SK-N-SH (cell line): ENCODE measurements around the gene KRT222. TPM values are rescaled to one million over a fixed set of nuclear protein-coding genes. Genes with fewer than 3 reads are reported as not detected.
A peak's percentile ranks its signal among the peaks of the same experiment; 100 is the strongest.

ENCODE experiments used
- CTCF ChIA-PET: fragments of 300-600, 350-600 bp; formaldehyde crosslinking; extraction: SDS; loops from one replicate; lab custom pipeline; 2021; lab: Yijun Ruan, JAX
- POLR2A ChIA-PET: fragments of 350-600 bp; sonication (Branson Sonifier 250); formaldehyde crosslinking; extraction: SDS; loops from one replicate; lab custom pipeline; 2020; ENCODE audit warnings: antibody characterized with exemption, inconsistent platforms; lab: Yijun Ruan, JAX
- DNase-seq: peaks from one replicate; pipeline ENCODE4 v3.0.0; 2012
- H2AFZ ChIP-seq: fragments of 200-600 bp; sonication (generic); 2 replicates; pipeline ENCODE4 v1.8.1; 2016; ENCODE audit warnings: antibody characterized with exemption, mild to moderate bottlenecking, low read depth
- H3F3A ChIP-seq: fragments of 200-600 bp; sonication (generic); replicated peaks from 2 replicates; pipeline ENCODE3; 2016; ENCODE audit warnings: antibody characterized with exemption, mild to moderate bottlenecking; ENCODE audit not compliant: insufficient read depth
- H3K27ac ChIP-seq, 2 experiments: fragments of 200-500 bp in 1 of 2; fragments of 200-600 bp in 1 of 2; sonication (Bioruptor generic) in 1 of 2; sonication (generic), shearing (Covaris generic) in 1 of 2; 2 replicates each; pipeline versions ENCODE4 v1.5.1 to v1.6.1; 2014 to 2016; ENCODE audit warnings: low read depth in 2 of 2, inconsistent platforms in 1 of 2, low read length in 1 of 2, mild to moderate bottlenecking in 1 of 2, mixed read lengths in 1 of 2
- H3K27me3 ChIP-seq: fragments of 200-600 bp; sonication (generic), shearing (Covaris generic); 2 replicates; pipeline ENCODE4 v1.6.1; 2016; ENCODE audit warnings: mixed run types; ENCODE audit not compliant: insufficient read depth
- H3K36me3 ChIP-seq, 2 experiments: fragments of 200-500 bp in 1 of 2; fragments of 200-600 bp in 1 of 2; sonication (Bioruptor generic) in 1 of 2; sonication (generic) in 1 of 2; replicated peaks in 1 of 2; 2 replicates each; pipeline versions ENCODE3 to v1.5.1; 2014 to 2016; ENCODE audit warnings: low read length in 1 of 2, mild to moderate bottlenecking in 1 of 2; ENCODE audit not compliant: insufficient read depth in 2 of 2, control insufficient read depth in 1 of 2
- H3K4me1 ChIP-seq, 2 experiments: fragments of 200-500 bp in 1 of 2; fragments of 200-600 bp in 1 of 2; sonication (Bioruptor generic) in 1 of 2; sonication (generic), shearing (Covaris generic) in 1 of 2; 2 replicates each; pipeline versions ENCODE4 v1.5.1 to v1.6.1; 2014 to 2016; ENCODE audit warnings: low read depth in 1 of 2, low read length in 1 of 2, mixed run types in 1 of 2; ENCODE audit not compliant: insufficient read depth in 2 of 2, control insufficient read depth in 1 of 2
- H3K4me2 ChIP-seq: fragments of 200-600 bp; sonication (generic), shearing (Covaris generic); 2 replicates; pipeline ENCODE4 v1.6.1; 2017; ENCODE audit warnings: mixed run types
- H3K4me3 ChIP-seq, 2 experiments: fragments of 200-500 bp in 1 of 2; fragments of 200-600 bp in 1 of 2; sonication (Bioruptor generic) in 1 of 2; sonication (generic), shearing (Covaris generic) in 1 of 2; 2 replicates each; pipeline versions ENCODE4 v1.5.1 to v1.8.1; 2014 to 2016; ENCODE audit warnings: low read depth in 2 of 2, inconsistent platforms in 1 of 2, low read length in 1 of 2, mild to moderate bottlenecking in 1 of 2, mixed read lengths in 1 of 2, moderate library complexity in 1 of 2
- H3K79me2 ChIP-seq: fragments of 200-600 bp; sonication (generic); 2 replicates; pipeline ENCODE4 v1.8.1; 2017; ENCODE audit warnings: mild to moderate bottlenecking; ENCODE audit not compliant: insufficient read depth
- H3K9ac ChIP-seq: fragments of 200-600 bp; sonication (generic); 2 replicates; pipeline ENCODE4 v1.6.1; 2017; ENCODE audit warnings: mixed run types
- H3K9me2 ChIP-seq: fragments of 200-600 bp; sonication (generic); 2 replicates; pipeline ENCODE4 v1.6.1; 2017; ENCODE audit warnings: mixed run types
- H3K9me3 ChIP-seq: fragments of 200-600 bp; sonication (generic); 2 replicates; pipeline ENCODE4 v1.6.1; 2017; ENCODE audit warnings: mixed run types, mild to moderate bottlenecking, moderate library complexity
- H4K20me1 ChIP-seq: fragments of 200-600 bp; sonication (generic); 2 replicates; pipeline ENCODE4 v1.6.1; 2017; ENCODE audit warnings: mild to moderate bottlenecking, mixed run types; ENCODE audit not compliant: insufficient read depth
- CHD2 ChIP-seq: fragments of 150-350 bp; IDR thresholded peaks from 2 replicates; pipeline ENCODE4 v1.6.1; 2018; ENCODE audit warnings: low read length; ENCODE audit not compliant: partially characterized antibody
- ELF1 ChIP-seq: IDR thresholded peaks from 2 replicates; pipeline ENCODE4 v1.4.0; 2012
- EP300 ChIP-seq, 2 experiments: IDR thresholded peaks; 2 replicates each; pipeline versions ENCODE4 v1.4.0 to v1.6.1; 2012; ENCODE audit warnings: borderline replicate concordance in 1 of 2, low read depth in 1 of 2, low read length in 1 of 2
- EZH2phosphoT487 ChIP-seq: fragments of 200-600 bp; sonication (generic); IDR thresholded peaks from 2 replicates; pipeline ENCODE4 v1.6.1; 2017; ENCODE audit warnings: low read depth, mixed run types, mild to moderate bottlenecking, antibody characterized with exemption, moderate library complexity, borderline replicate concordance
- FOSL2 ChIP-seq: IDR thresholded peaks from 2 replicates; pipeline ENCODE4 v1.4.0; 2012; ENCODE audit warnings: low read depth, mild to moderate bottlenecking, moderate library complexity, borderline replicate concordance
- FOXJ3 ChIP-seq: sonication (generic); formaldehyde crosslinking; IDR thresholded peaks from 2 replicates; pipeline ENCODE4 v1.5.1; 2020; ENCODE audit warnings: mild to moderate bottlenecking, missing genetic modification reagents
- FOXM1 ChIP-seq: IDR thresholded peaks from 2 replicates; pipeline ENCODE4 v1.4.0; 2012; ENCODE audit warnings: low read depth, mild to moderate bottlenecking
- GATA2 ChIP-seq: sonication (generic); formaldehyde crosslinking; IDR thresholded peaks from 2 replicates; pipeline ENCODE4 v1.5.0; 2020; ENCODE audit warnings: mild to moderate bottlenecking, missing genetic modification reagents
- NFIC ChIP-seq: IDR thresholded peaks from 2 replicates; pipeline ENCODE4 v1.4.0; 2012; ENCODE audit warnings: borderline replicate concordance
- NRF1 ChIP-seq: IDR thresholded peaks from 2 replicates; pipeline ENCODE4 v1.6.1; 2012; ENCODE audit warnings: low read depth, mild to moderate bottlenecking, low read length
- RCOR1 ChIP-seq: fragments of 150-350 bp; IDR thresholded peaks from 2 replicates; pipeline ENCODE4 v1.6.1; 2017; ENCODE audit warnings: antibody characterized with exemption, low read length
- RXRA ChIP-seq: IDR thresholded peaks from 2 replicates; pipeline ENCODE4 v1.4.0; 2012; ENCODE audit warnings: low read depth, mild to moderate bottlenecking, borderline replicate concordance
- TAF1 ChIP-seq: IDR thresholded peaks from 2 replicates; pipeline ENCODE4 v1.6.1; 2012; ENCODE audit warnings: low read depth, mild to moderate bottlenecking, low read length, moderate library complexity, borderline replicate concordance
- TEAD4 ChIP-seq: IDR thresholded peaks from 2 replicates; pipeline ENCODE4 v1.4.0; 2012; ENCODE audit warnings: mild to moderate bottlenecking, borderline replicate concordance; ENCODE audit not compliant: insufficient read depth
- YY1 ChIP-seq: IDR thresholded peaks from 2 replicates; pipeline ENCODE4 v1.4.0; 2012; ENCODE audit warnings: low read depth, mild to moderate bottlenecking
- WGBS: methylation state at CpG from one replicate; pipeline ENCODE4 v1.1.6; 2017; ENCODE audit warnings: low lambda C conversion rate; 5-methylcytosine and 5-hydroxymethylcytosine counted together
- polyA plus RNA-seq, 3 experiments: library from polyadenylated mRNA; depleted of rRNA; stranded (reverse); fragments of >200 nt; gene quantifications; 2 replicates each; pipeline ENCODE4 v1.2.3, GENCODE V29; 2012
- TF ChIP-seq, protein P1 (sequence below): fragments of 150-350 bp; IDR thresholded peaks from 2 replicates; pipeline ENCODE4 v1.6.1; 2017; ENCODE audit warnings: antibody characterized with exemption, low read length, low read depth, borderline replicate concordance
- TF ChIP-seq, protein P2 (sequence below): IDR thresholded peaks from 2 replicates; pipeline ENCODE4 v1.4.0; 2012; ENCODE audit warnings: low read depth, borderline replicate concordance
- TF ChIP-seq, protein P3 (sequence below): IDR thresholded peaks from 2 replicates; pipeline ENCODE4; 2012

KRT222 gene
- polyA plus RNA-seq, 1 of the 3 experiments (the other 2 are of a cell fraction), result not detected

DNA sequence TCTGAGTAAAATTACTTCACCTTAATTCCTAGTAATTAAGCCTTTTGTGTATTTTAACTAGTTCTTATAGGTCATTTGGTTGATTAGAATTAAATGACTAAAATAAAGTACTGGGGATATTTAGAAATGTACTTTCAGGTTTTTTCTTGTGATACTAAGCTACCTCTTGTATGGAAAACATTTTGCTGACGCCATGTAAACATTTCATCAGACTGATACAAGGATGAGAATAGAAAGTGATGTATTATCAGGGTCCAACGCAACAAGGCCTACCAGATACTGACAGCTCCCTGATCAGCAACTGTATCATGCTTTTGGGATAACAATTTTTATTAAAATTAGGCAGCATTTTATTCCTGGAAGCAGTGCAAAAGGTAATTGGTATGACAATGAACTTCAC lies 19.0 kb downstream of the KRT222 start:
- Histone ChIP-seq H3K27me3 (no peaks in the 10 kb centered on the region), H3K4me3 (0 out of 4 replicates have a peak overlapping the region, but pooled peaks of 1 of the 2 experiments have one; percentile 79), H3F3A (no peaks in the 10 kb centered on the region), H3K27ac (no peak overlapping the region), H3K4me1 (peaks cover 19 to 21% of the 10 kb centered on the region in 2 experiments; a peak in 3 of 4 replicates), H2AFZ (no peak overlapping the region), H3K9me3 (no peaks in the 10 kb centered on the region), H3K9me2 (no peaks in the 10 kb centered on the region), H3K79me2 (peaks cover 75% of the 10 kb centered on the region), H4K20me1 (peaks cover 5% of the 10 kb centered on the region; the same call in 1 of the 2 replicates), H3K4me2 (peak overlapping the region; percentile 83), H3K9ac (no peak overlapping the region), H3K36me3 (peaks cover 52 to 53% of the 10 kb centered on the region in 2 experiments)
- TF ChIP-seq, protein P1, sequence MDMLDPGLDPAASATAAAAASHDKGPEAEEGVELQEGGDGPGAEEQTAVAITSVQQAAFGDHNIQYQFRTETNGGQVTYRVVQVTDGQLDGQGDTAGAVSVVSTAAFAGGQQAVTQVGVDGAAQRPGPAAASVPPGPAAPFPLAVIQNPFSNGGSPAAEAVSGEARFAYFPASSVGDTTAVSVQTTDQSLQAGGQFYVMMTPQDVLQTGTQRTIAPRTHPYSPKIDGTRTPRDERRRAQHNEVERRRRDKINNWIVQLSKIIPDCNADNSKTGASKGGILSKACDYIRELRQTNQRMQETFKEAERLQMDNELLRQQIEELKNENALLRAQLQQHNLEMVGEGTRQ, result no peak
- WGBS, result 91% methylated on average over 2 of the region's 2 CpGs
- POLR2A ChIA-PET, result no interaction called here
- no peak for DNase-seq
- CTCF ChIA-PET, result interaction anchor here (1.3 to 3.0 kb wide), 4 partner anchors 17 to 1020 kb away, joined by 4 to 16 read pairs (median 5); no protein-coding TSS in a partner anchor

DNA sequence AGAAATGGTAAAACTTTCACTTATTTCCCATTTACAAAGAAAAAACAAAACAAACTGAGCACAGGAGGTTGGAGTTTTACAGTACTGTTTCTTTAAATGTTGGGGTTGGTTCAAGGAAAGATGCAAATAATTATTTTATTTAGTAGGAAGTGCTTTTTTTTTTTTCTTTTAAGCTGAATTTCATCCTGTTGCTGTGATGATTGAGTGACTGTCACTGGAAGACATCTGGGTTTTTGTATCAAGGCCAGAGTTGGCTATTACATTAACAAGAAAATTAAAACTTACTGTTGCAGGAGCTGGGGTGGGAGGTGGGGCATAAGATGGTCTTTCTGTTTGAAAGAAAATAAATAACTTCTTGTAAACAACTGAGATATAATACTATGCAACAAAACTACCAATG lies 19.7 kb downstream of the KRT222 start:
- H3K79me2 ChIP-seq, result peaks cover 82% of the 10 kb centered on the region
- no peaks in the 10 kb centered on the region for H3K27me3 ChIP-seq
- H3K9me2 ChIP-seq, result no peaks in the 10 kb centered on the region
- H3K9ac ChIP-seq, result no peak overlapping the region
- peaks cover 10% of the 10 kb centered on the region for H4K20me1 ChIP-seq
- ChIA-PET CTCF (interaction anchor here (1.0 to 1.4 kb wide), 3 partner anchors 16 to 1021 kb away, joined by 3 to 5 read pairs (median 5); no protein-coding TSS in a partner anchor), POLR2A (no interaction called here)
- TF ChIP-seq, protein P2, sequence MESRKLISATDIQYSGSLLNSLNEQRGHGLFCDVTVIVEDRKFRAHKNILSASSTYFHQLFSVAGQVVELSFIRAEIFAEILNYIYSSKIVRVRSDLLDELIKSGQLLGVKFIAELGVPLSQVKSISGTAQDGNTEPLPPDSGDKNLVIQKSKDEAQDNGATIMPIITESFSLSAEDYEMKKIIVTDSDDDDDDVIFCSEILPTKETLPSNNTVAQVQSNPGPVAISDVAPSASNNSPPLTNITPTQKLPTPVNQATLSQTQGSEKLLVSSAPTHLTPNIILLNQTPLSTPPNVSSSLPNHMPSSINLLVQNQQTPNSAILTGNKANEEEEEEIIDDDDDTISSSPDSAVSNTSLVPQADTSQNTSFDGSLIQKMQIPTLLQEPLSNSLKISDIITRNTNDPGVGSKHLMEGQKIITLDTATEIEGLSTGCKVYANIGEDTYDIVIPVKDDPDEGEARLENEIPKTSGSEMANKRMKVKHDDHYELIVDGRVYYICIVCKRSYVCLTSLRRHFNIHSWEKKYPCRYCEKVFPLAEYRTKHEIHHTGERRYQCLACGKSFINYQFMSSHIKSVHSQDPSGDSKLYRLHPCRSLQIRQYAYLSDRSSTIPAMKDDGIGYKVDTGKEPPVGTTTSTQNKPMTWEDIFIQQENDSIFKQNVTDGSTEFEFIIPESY, result no peak
- TF ChIP-seq, protein P1, result no peak
- TF ChIP-seq TAF1 (no peak), FOSL2 (no peak), FOXM1 (no peak), RXRA (no peak), RCOR1 (no peak), NRF1 (no peak), ELF1 (no peak), CHD2 (no peak), TEAD4 (no peak), EP300 (IDR thresholded peaks at IDR 0.05; ENCODE audit: borderline replicate concordance in 1 of 2, low read depth in 1 of 2, low read length in 1 of 2) (no peak), EZH2phosphoT487 (no peak), YY1 (no peak), NFIC (no peak), GATA2 (no peak), FOXJ3 (CRISPR knock-in tag) (no peak)
- TF ChIP-seq, protein P3, sequence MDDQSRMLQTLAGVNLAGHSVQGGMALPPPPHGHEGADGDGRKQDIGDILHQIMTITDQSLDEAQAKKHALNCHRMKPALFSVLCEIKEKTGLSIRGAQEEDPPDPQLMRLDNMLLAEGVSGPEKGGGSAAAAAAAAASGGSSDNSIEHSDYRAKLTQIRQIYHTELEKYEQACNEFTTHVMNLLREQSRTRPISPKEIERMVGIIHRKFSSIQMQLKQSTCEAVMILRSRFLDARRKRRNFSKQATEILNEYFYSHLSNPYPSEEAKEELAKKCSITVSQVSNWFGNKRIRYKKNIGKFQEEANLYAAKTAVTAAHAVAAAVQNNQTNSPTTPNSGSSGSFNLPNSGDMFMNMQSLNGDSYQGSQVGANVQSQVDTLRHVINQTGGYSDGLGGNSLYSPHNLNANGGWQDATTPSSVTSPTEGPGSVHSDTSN, result no peak
- H2AFZ ChIP-seq, result no peak overlapping the region
- H3F3A ChIP-seq, result no peaks in the 10 kb centered on the region
- H3K4me1 ChIP-seq, result peaks cover 19 to 21% of the 10 kb centered on the region in 2 experiments; a peak in 3 of 4 replicates
- H3K4me2 ChIP-seq, result peak overlapping the region; percentile 83; the same call in 1 of the 2 replicates
- H3K9me3 ChIP-seq, result no peaks in the 10 kb centered on the region
- DNase-seq, result no peak
- no peak overlapping the region for H3K27ac ChIP-seq
- H3K36me3 ChIP-seq, result peaks cover 57 to 59% of the 10 kb centered on the region in 2 experiments
- no peak overlapping the region for H3K4me3 ChIP-seq
